Calu3 (cell line): ENCODE measurements around the gene NXPH4. TPM values are rescaled to one million over a fixed set of nuclear protein-coding genes. Genes with fewer than 3 reads are reported as not detected.

Experiments used
- BruUV-seq: library from RNA; stranded (reverse); fragments of 400-500 nt; replicated peaks from 2 replicates; lab custom pipeline; 2021; lab: Mats Ljungman, UMichigan
- CTCF ChIA-PET: fragments of 300-600 bp; sonication (Branson Sonifier 250); formaldehyde crosslinking; loops from one replicate; lab custom pipeline; 2022; ENCODE audit warnings: antibody characterized with exemption; lab: Charles Lee
- DNase-seq: peaks from one replicate; pipeline ENCODE4 v3.0.0; 2022
- H3K27ac Mint-ChIP-seq: one replicate; pipeline ENCODE4 v1.8.0; 2022; ENCODE audit warnings: mixed read lengths; ENCODE audit not compliant: unreplicated experiment
- H3K27me3 Mint-ChIP-seq: one replicate; pipeline ENCODE4 v1.8.0; 2022; ENCODE audit warnings: mixed read lengths; ENCODE audit not compliant: unreplicated experiment
- H3K36me3 Mint-ChIP-seq: one replicate; pipeline ENCODE4 v1.8.0; 2022; ENCODE audit warnings: mild to moderate bottlenecking, moderate library complexity, mixed read lengths; ENCODE audit not compliant: insufficient read depth, unreplicated experiment
- H3K4me1 Mint-ChIP-seq: one replicate; pipeline ENCODE4 v1.8.0; 2022; ENCODE audit warnings: mild to moderate bottlenecking, low read depth, mixed read lengths; ENCODE audit not compliant: unreplicated experiment
- H3K4me3 Mint-ChIP-seq: one replicate; pipeline ENCODE4 v1.8.0; 2022; ENCODE audit warnings: mild to moderate bottlenecking, low read depth, moderate library complexity, mixed read lengths; ENCODE audit not compliant: unreplicated experiment
- H3K9me3 Mint-ChIP-seq: one replicate; pipeline ENCODE4 v1.8.0; 2022; ENCODE audit warnings: low read depth, mixed read lengths; ENCODE audit not compliant: unreplicated experiment
- intact Hi-C: fragments of 100-400 bp; cut with micrococcal nuclease; formaldehyde crosslinking; loops from one replicate; pipeline ENCODE4 v1.10.0; 2022; ENCODE audit not compliant: unreplicated experiment
- total RNA-seq: library from RNA; stranded (reverse); gene quantifications from 2 replicates; pipeline ENCODE4 v1.2.3, GENCODE V29; 2022
- TF ChIP-seq, protein P1 (sequence below): fragments of 200-600 bp; IDR thresholded peaks from one replicate; pipeline ENCODE4 v1.8.0; 2022; ENCODE audit warnings: antibody characterized with exemption; ENCODE audit not compliant: unreplicated experiment

The NXPH4 gene
- total RNA-seq, 1 experiment from 2014 or later, result 4.1 TPM

DNA sequence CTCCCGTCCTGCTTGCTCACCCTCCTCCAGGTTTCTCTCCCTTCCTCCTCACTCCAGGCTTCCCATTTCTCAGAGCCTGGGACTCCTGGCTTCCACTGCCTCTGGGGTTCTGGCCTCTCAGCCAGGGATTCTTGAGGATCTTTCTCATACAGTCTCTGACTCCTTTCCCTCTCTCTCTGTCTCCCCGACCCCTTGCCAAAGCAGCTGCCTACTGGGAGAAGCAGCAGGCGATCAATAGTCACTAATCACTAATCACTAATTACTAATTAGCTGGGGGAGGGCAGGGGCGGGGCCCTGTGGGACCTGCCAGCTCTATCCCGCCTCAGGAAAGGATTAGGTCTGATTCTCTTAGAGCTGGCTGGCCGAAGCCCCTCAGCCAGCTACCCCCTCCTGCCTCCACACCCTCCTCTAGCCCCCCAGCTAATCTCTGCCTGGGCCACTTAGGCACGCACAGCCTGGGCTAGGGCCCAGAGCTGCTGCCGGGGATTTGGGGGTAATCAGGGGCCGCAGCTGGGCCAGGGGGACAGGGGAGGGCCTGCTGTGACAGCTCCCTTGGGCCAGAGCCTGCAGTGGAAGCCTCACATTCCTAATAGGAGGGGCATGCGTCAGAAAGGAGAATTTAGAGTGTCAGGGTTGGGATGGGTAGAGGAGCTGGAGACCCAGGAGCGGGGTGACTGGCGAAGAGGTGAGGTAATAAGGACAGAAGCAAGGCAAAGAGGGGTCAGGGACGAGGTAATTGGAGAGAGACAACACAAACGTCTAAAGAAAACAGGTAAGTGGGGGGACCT, 2.8 kb downstream of the NXPH4 start:
- Mint-ChIP-seq H3K27me3 (peaks cover 98% of the 10 kb centered on the region), H3K36me3 (peaks cover 25% of the 10 kb centered on the region), H3K4me1 (peaks cover 51% of the 10 kb centered on the region), H3K27ac (no peak overlapping the region), H3K9me3 (no peaks in the 10 kb centered on the region), H3K4me3 (no peak overlapping the region)
- no TSS peak for BruUV-seq
- no peak for DNase-seq
- intact Hi-C loops, result no loop called here
- TF ChIP-seq, protein P1, sequence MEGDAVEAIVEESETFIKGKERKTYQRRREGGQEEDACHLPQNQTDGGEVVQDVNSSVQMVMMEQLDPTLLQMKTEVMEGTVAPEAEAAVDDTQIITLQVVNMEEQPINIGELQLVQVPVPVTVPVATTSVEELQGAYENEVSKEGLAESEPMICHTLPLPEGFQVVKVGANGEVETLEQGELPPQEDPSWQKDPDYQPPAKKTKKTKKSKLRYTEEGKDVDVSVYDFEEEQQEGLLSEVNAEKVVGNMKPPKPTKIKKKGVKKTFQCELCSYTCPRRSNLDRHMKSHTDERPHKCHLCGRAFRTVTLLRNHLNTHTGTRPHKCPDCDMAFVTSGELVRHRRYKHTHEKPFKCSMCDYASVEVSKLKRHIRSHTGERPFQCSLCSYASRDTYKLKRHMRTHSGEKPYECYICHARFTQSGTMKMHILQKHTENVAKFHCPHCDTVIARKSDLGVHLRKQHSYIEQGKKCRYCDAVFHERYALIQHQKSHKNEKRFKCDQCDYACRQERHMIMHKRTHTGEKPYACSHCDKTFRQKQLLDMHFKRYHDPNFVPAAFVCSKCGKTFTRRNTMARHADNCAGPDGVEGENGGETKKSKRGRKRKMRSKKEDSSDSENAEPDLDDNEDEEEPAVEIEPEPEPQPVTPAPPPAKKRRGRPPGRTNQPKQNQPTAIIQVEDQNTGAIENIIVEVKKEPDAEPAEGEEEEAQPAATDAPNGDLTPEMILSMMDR, result no peak
- CTCF ChIA-PET, result interaction anchor here (1.7 to 1.8 kb wide), 2 partner anchors 10 to 23 kb away, joined by 3 to 12 read pairs; partner anchors contain the start of gene SHMT2

DNA sequence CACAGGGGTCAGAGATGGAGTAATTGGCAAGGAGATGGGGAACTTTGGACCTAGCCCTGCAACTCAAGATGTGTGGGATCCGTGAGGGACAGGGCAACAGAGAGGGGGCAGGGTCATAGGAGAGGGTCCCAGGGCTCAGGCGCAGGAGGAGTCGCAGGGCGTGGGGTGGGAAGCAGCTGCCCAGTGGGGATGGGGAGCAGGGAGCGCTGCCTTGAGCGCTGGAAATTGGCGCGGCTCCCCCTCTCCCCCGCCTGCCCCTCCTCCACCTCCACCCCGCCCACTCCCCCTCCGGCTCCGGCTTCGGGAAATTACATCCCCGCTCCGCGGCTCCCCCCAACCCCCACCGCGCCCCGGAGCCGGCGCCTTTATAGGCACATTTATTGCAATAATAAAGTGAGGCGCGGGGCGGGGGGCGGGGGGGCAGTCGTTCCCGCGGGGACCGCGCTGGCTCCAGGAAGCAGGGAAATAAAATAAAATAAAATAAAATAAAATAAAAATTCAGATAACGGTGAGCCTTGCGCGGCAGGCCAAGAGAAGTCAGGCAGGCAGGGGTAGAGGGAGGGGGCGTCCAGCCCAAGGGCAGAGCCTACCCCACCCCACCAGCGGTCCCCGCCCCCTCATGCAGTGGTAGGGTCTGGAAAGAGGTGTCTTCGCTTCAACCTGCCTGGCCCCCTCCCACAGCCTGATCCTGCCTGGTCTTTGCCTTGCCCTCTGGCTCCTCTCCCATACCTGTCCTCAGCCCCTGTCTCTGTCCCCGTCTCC, 3.6 kb downstream of the NXPH4 start:
- CTCF ChIA-PET, result interaction anchor here (1.7 to 1.8 kb wide), 2 partner anchors 9 to 23 kb away, joined by 3 to 12 read pairs; partner anchors contain the start of gene SHMT2
- Mint-ChIP-seq H3K27ac (no peak overlapping the region), H3K4me3 (no peak overlapping the region), H3K27me3 (peaks cover 98% of the 10 kb centered on the region), H3K4me1 (peaks cover 44% of the 10 kb centered on the region), H3K36me3 (peaks cover 25% of the 10 kb centered on the region), H3K9me3 (no peaks in the 10 kb centered on the region)
- TF ChIP-seq, protein P1, result no peak
- no peak for DNase-seq
- intact Hi-C loops, result no loop called here
- BruUV-seq, result no TSS peak

DNA sequence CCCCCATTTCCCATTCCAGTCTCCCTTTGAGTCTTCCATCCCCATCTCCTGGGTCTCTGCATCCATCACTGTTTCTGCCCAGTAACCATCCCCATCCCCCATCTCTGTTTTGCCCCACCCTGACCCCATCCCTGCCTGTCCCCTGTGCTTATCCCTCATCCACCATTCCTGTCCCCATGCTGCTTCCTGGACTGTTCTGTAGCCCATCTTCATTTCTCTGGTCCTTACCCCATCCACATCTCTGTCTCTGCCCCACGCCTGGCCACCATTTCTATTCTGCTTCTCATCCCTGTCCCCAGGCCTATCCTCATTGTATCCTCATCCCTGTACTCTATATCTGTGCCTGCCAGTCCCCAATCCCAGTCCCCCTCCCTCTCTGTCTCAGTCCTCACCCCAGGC, 4.2 kb downstream of the NXPH4 start:
- Mint-ChIP-seq H3K4me3 (no peak overlapping the region), H3K9me3 (no peaks in the 10 kb centered on the region), H3K27me3 (peaks cover 98% of the 10 kb centered on the region), H3K27ac (no peak overlapping the region), H3K4me1 (peaks cover 38% of the 10 kb centered on the region), H3K36me3 (peaks cover 25% of the 10 kb centered on the region)
- TF ChIP-seq, protein P1, result no peak
- CTCF ChIA-PET, result no interaction called here
- BruUV-seq, result no TSS peak
- intact Hi-C loops, result no loop called here
- no peak for DNase-seq

DNA sequence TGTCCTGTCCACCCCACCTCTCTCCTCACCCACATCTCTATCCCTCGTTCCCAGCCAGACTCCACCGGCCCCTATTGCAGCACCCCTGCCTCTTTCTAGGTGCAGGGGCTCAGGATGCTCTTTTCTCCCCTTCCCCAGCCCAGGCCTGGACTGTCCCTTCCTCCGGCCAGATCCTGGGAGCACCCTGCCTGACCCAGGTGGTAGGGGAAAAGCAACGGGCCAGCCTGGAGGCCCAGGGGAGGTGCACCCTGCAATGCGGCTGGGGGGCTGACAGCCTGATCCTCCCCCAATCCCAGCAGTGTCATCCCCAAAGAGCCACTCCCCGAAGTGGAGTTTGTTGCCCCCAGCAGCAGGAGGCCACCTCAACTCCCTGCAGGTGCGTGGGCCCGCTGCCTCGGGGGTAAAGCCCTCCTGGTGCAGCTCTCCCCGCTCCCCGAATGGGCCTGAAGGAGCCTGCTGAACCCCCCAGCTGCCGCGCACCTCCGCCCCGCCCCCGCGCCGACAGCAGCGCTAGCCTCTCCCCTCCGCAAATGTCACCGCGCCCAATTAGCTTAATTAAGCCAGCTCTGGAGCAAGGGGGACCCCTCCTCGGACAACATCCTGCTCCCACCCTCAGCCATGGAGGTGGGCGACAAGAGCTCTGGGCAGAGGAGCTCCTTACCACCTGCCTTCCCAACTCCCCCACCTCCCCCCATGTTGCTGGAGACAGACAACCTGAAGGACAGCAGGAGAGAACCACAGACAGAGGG, 4.7 kb downstream of the NXPH4 start:
- H3K4me1 Mint-ChIP-seq, result peaks cover 38% of the 10 kb centered on the region
- CTCF ChIA-PET, result no interaction called here
- intact Hi-C loops, result no loop called here
- H3K4me3 Mint-ChIP-seq, result no peak overlapping the region
- H3K36me3 Mint-ChIP-seq, result peaks cover 25% of the 10 kb centered on the region
- peaks cover 98% of the 10 kb centered on the region for H3K27me3 Mint-ChIP-seq
- no peak overlapping the region for H3K27ac Mint-ChIP-seq
- no peak for DNase-seq
- TF ChIP-seq, protein P1, result no peak
- BruUV-seq, result no TSS peak
- no peaks in the 10 kb centered on the region for H3K9me3 Mint-ChIP-seq
